Measurements from ENCODE around the gene ZC3HAV1. TPM values are rescaled to one million over a fixed set of nuclear protein-coding genes. Genes with fewer than 3 reads are reported as not detected.

The ZC3HAV1 gene
- polyA plus RNA-seq, 1 donor (not counting 4 experiments of a cell fraction or from before 2014, with no cell fraction given): 31.7 TPM

DNA sequence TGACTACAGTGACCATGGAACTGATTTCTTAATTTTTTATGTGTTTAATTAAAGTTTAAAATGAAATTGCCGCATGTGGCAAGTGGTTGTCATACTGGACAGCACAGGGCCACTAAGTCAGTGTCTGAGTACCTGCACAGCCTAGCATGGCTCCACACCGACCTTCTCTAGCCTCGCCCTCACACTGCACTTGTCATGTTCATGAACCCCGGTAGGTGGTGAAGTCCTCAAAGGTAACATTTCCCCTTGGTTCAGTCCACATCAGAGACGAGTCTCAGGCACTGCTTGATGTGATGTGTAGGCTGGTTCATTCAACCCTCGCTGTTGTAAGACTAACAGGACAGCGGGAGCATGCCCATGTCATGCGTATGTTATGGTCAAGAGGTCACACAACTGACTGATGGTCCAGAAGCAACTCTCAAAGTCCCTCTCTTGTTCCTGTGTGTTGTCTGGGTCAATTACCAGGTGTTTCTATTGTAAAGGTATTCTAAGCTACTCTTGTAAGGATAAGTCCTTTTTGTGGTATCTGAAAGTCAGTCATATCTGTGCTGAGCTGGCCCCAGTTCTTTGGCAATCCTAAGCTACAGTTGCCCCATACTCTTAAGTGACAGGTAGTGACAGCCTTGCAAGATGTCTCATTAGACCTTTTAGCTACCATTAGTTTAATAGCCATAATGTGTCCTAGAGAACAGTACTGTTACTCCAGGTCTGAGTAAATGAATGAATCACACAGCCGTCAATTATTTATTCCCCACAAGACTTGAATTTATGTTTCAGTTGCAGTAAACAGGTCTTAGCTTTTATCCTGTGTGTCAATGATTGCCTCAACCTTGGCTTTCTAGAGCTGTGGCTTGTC, 40.7 kb downstream of the ZC3HAV1 start:
- no peak overlapping the region for H3K4me2 ChIP-seq (ENCODE audit: control insufficient read depth, extremely low read depth, insufficient read depth, low read depth, low read length)
- FAIRE-seq: no peak

DNA sequence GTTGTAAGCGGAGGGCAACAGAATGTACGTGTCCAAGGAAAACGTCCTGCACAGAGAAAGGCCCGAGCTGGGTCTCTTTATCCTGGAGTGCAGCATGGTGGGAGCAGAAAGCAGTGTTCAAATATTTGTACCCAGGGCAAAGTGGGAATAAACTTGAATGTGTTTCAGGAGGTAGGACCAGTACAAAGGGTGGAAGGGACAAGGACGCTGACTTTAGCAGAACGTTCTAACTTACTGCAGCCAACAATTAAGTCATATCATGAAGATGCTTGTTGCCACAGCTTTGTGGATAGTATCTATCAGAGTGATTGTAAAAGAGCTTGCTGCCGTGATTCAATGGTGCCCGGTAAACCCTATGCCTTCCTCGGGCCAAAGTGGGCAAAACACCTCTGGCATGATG, 43.2 kb downstream of the ZC3HAV1 start:
- Histone ChIP-seq H4K20me1 (ENCODE audit: control insufficient read depth, extremely low read depth, insufficient read depth, low read length) (no peaks in the 10 kb centered on the region), H3K4me1 (ENCODE audit: control insufficient read depth, extremely low read depth, insufficient read depth, low read length) (no peaks in the 10 kb centered on the region), H3K9me3 (ENCODE audit: control insufficient read depth, low read depth, low read length) (no peaks in the 10 kb centered on the region), H3K36me3 (ENCODE audit: control insufficient read depth in 2 of 2, extremely low read depth in 1 of 2, insufficient read depth in 2 of 2, low read length in 2 of 2) (peaks cover 31 to 42% of the 10 kb centered on the region in 2 experiments), H3K27me3 (ENCODE audit: control insufficient read depth, extremely low read depth, insufficient read depth, low read length) (no peaks in the 10 kb centered on the region), H2AFZ (ENCODE audit: control insufficient read depth, low read length) (no peak overlapping the region), H3K4me2 (ENCODE audit: control insufficient read depth, extremely low read depth, insufficient read depth, low read depth, low read length) (no peak overlapping the region), H3K4me3 (ENCODE audit: control insufficient read depth in 2 of 3, extremely low read depth in 1 of 3, insufficient read depth in 2 of 3, low read depth in 1 of 3, low read length in 3 of 3) (no peak overlapping the region), H3K79me2 (ENCODE audit: control insufficient read depth, insufficient read depth, low read length) (peaks cover 2% of the 10 kb centered on the region), H3K27ac (ENCODE audit: control insufficient read depth, insufficient read depth, low read length) (no peak overlapping the region), H3K9ac (ENCODE audit: control insufficient read depth, extremely low read depth, insufficient read depth, low read length) (no peak overlapping the region), H3K9me1 (ENCODE audit: control insufficient read depth, extremely low read depth, insufficient read depth, low read length) (no peaks in the 10 kb centered on the region)
- FAIRE-seq (no peak), DNase-seq (ENCODE audit: low read depth, low spot score) (no peak)
- dilution Hi-C loops (cut with MboI; ENCODE audit: extremely low pct_ligation_motif_present, low sequenced_read_pairs): no loop called here
- TF ChIP-seq EZH2 (IDR thresholded peaks at IDR 0.05; ENCODE audit: low read length): no peak
- TF ChIP-seq, protein P1, sequence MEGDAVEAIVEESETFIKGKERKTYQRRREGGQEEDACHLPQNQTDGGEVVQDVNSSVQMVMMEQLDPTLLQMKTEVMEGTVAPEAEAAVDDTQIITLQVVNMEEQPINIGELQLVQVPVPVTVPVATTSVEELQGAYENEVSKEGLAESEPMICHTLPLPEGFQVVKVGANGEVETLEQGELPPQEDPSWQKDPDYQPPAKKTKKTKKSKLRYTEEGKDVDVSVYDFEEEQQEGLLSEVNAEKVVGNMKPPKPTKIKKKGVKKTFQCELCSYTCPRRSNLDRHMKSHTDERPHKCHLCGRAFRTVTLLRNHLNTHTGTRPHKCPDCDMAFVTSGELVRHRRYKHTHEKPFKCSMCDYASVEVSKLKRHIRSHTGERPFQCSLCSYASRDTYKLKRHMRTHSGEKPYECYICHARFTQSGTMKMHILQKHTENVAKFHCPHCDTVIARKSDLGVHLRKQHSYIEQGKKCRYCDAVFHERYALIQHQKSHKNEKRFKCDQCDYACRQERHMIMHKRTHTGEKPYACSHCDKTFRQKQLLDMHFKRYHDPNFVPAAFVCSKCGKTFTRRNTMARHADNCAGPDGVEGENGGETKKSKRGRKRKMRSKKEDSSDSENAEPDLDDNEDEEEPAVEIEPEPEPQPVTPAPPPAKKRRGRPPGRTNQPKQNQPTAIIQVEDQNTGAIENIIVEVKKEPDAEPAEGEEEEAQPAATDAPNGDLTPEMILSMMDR (optimal IDR thresholded peaks at IDR 0.05 in 1 of 3, IDR thresholded peaks at IDR 0.05 in 1 of 3, conservative IDR thresholded peaks at IDR 0.05 in 1 of 3; ENCODE audit: extremely low read depth in 1 of 3, insufficient read depth in 2 of 3, low read length in 3 of 3): no peak

More for the DNA sequence above, 40.7 kb downstream of the ZC3HAV1 start:
- dilution Hi-C loops (cut with MboI; ENCODE audit: extremely low pct_ligation_motif_present, low sequenced_read_pairs): no loop called here
- no peaks in the 10 kb centered on the region for H4K20me1 ChIP-seq (ENCODE audit: control insufficient read depth, extremely low read depth, insufficient read depth, low read length)
- H3K27ac ChIP-seq (ENCODE audit: control insufficient read depth, insufficient read depth, low read length): no peak overlapping the region
- TF ChIP-seq EZH2 (IDR thresholded peaks at IDR 0.05; ENCODE audit: low read length): no peak
- TF ChIP-seq, protein P1 (optimal IDR thresholded peaks at IDR 0.05 in 1 of 3, IDR thresholded peaks at IDR 0.05 in 1 of 3, conservative IDR thresholded peaks at IDR 0.05 in 1 of 3; ENCODE audit: extremely low read depth in 1 of 3, insufficient read depth in 2 of 3, low read length in 3 of 3): no peak
- DNase-seq (ENCODE audit: low read depth, low spot score): no peak
- H3K79me2 ChIP-seq (ENCODE audit: control insufficient read depth, insufficient read depth, low read length): peaks cover 6% of the 10 kb centered on the region
- no peak overlapping the region for H3K4me3 ChIP-seq (ENCODE audit: control insufficient read depth in 2 of 3, extremely low read depth in 1 of 3, insufficient read depth in 2 of 3, low read depth in 1 of 3, low read length in 3 of 3)
- no peaks in the 10 kb centered on the region for H3K9me3 ChIP-seq (ENCODE audit: control insufficient read depth, low read depth, low read length)
- no peaks in the 10 kb centered on the region for H3K9me1 ChIP-seq (ENCODE audit: control insufficient read depth, extremely low read depth, insufficient read depth, low read length)
- H3K27me3 ChIP-seq (ENCODE audit: control insufficient read depth, extremely low read depth, insufficient read depth, low read length): no peaks in the 10 kb centered on the region
- H3K4me1 ChIP-seq (ENCODE audit: control insufficient read depth, extremely low read depth, insufficient read depth, low read length): no peaks in the 10 kb centered on the region
- H2AFZ ChIP-seq (ENCODE audit: control insufficient read depth, low read length): no peak overlapping the region
- H3K36me3 ChIP-seq (ENCODE audit: control insufficient read depth in 2 of 2, extremely low read depth in 1 of 2, insufficient read depth in 2 of 2, low read length in 2 of 2): peaks cover 37 to 41% of the 10 kb centered on the region in 2 experiments
- H3K9ac ChIP-seq (ENCODE audit: control insufficient read depth, extremely low read depth, insufficient read depth, low read length): no peak overlapping the region
